CD4-positive, alpha-beta T cell treated with Interleukin-12 subunit alpha and Interleukin-12 subunit beta, for 1 hour (primary cell): ENCODE results near the gene NTNG1.
"Not testable (repeated sequence)": the region's sequence is repeated elsewhere in the genome, so short reads cannot be mapped to it uniquely, and the experiment has no call there.

Experiments used
- DNase-seq: peaks from one replicate; pipeline ENCODE4 v3.0.0-alpha.2; 2020

NTNG1 gene

DNA sequence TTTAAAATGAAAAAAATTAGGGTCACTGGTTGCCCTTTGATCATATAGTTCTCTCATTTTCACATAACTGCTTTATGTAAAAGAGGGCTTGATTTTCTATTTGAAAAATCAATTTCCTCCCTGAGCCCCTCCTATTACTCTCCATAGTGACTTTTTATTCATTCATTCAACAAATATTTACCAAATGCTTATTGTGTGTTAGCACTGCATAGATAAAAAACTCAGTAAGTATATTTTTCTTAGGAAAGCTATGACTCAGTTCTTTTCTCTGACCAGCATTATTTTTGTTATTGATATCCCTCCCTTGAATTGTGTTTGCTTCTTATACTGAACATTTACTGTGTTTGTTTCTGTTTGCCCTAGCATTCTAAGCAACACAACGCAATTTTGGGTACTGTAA is 59.8 kb downstream of the NTNG1 start:
- DNase-seq: no peak

DNA sequence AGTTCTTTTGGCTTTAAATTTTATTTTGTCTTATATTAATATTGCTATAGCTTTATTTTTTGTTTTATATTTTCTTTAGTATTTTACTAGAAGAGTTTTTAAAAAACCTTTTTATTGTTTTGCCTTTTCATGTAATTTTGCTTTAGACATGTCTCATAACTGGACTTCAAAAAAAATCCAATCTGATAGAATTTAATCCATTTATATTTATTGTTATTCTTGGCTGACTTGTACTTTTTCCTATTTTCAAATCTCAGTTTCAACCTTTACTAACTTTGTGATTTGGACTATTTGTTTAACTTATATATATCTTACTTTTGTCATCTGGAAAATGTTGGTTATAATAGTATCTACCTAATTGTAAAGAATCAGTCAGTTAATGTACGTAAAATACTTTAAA is 61.2 kb downstream of the NTNG1 start:
- no peak for DNase-seq

DNA sequence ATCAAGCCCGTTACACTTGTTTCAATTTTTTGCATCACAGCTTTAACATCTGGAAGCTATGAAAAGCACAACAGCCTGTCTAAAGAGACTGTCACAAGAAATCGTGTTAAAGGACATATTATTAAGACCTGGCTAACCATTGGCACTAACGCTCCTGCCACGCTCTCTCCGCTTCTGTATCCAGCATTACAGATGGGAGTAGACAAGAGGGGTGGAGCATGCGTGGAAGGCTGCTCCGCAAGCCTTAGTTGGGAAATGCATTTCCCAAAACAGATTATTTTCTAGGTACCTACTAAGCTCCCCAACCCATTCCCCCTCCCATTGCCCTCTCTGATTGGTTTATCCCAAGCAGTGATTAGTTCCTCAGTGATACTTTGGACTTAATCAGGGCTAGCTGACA is 72.4 kb downstream of the NTNG1 start:
- DNase-seq: no peak

DNA sequence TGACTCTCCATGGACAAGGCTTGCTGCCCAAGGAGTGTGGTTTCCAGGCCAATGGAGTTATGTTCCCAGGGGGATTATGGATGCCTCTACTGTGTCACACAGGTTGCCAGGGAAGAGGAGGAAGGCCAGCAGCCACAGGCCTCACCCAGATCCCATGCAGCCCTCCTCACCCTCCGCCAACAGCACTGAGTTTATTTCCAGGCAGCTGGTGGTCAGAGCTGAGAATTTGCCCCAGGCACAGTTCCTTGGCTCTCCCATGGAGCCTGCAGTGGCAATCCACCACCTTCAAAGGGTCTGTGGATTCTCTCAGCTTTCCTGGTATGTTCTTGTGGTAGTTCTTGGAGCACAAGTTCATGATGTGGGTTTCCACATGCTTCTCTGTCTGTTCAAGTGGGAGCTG is 79.2 kb downstream of the NTNG1 start:
- no peak for DNase-seq

DNA sequence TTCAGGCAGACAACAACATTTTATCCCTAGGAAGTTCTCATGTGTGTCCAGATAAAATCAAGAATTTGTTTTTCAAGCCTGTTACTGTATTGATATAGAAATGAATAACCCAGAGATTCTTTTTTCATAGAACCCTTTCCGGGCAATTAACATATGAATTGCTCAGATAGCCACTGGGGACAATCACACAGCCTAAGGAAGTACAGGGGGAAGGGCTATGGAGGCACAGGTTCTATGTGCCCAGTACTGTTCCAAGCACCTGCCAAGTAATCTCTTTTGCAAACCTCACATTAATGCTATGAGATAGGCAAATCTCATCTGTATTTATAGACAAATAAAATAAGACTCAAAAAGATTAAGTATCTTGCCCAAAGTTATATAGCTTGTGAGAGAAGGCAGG is 84.9 kb downstream of the NTNG1 start:
- DNase-seq: no peak

DNA sequence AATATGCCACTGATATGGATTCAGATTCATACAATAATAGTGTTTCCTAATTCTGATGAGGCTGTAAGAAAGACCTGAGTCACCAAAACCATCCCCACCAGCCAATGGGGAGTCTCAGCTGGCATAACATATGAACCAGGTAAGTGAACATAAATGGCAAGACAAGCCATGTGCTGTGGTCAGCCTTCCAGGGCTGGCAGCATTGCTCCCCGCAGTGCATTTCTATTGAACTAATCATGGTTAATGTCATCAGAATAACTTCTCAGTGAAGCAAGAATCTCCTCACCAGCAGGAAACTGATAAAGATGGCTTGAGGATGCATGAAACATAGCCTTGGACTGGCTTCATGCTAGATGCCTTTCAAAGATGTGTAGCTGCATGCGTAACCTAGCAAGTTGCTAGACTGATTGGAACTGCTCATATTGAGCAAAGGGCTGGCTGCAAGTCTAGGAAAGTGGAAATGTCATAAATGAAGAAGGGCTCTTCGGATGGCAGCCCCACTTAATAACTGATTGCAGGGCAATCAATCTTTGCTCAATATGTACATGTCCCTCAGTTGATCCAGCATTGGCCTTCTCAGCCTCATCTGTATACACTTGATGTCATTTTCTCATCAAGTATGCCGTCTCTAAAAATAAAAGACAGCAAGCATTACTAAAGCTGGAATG is 88.0 kb downstream of the NTNG1 start:
- DNase-seq: no peak

DNA sequence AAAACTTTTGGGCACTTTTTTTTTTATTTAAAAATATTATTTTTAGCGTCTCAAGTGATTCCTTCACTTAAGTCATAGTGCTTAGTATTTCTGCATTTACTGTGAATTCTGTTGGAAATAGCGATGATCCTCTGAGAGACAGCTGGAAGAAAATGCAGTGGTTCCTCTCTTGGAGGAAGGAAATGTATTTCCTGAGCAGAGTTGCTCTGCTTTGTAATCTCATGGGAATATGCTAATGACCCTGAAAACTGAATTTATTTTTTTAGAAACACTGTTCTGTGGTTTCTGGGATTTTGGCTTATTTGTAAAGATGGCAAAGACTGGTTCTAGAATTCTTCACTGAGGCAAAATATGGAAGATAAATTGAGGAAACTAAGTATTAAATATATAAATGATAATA is 88.9 kb downstream of the NTNG1 start:
- no peak for DNase-seq

DNA sequence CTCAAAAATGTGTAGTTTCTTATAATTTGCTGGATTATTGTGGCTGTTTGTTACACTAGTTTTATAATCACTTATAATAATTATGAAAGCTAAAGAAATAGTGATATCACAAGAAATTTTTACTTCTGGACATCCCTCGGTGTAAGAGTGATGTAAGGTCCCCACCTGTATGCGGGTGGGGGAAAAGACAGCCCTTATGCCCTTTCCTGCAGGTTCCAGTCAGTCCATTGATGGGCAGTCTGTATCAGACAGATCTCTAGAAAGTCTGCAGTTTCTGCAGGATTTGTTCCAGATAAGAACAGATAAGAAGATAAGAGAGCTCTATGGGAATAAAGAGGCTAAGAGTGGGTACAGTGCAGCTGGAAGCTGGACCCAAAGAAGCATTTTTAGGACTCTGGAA is 89.3 kb downstream of the NTNG1 start:
- no peak for DNase-seq

DNA sequence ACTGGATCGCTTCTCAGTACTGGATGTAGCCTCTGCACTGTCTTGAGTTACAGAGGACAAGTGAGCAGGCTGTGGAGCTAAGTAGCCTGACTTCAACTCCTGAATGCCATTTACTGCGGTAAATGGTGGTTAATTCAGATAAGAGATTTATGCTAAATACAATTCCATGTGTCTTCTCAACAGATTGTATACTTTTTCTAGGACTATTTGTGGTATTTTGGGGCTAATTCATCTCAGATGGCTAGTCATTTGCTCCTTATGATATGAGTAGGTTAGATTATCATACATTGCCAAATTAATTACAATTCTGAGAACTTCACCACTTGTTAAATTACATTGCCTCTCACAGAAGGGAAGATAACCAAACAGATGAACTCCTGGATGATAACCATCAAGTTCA is 90.5 kb downstream of the NTNG1 start:
- DNase-seq: no peak

DNA sequence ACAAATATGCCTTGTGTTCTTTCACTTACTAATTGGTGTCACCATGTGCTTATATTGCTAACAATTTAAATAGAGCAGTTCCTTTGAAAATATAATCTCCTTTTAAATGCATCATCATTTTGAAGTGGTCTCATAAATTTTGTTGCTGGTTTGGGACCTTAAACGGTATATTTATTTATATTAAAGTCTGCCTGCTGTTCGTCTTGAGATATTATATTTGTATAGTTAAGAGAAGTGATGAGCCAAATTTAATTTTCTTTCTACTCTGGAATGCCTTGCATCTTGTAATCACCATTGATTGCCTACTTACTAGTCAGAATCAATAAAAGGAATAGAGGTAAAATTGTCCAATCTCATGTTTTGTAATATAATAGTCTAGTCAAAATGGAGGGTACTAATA is 91.6 kb downstream of the NTNG1 start:
- DNase-seq: no peak

DNA sequence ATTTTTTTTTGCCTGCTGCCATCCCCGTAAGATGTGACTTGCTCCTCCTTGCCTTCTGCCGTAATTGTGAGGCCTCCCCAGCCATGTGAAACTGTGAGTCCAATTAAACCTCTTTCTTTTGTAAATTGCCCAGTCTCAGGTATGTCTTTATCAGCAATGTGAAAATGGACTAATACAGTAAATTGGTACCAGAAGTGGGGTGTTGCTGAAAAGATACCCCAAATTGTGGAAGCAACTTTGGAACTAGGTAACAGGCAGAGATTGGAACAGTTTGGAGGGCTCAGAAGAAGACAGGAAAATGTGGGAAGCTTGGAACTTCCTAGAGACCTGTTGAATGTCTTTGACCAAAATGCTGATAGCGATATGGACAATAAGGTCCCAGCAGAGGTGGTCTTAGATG is 95.9 kb downstream of the NTNG1 start:
- DNase-seq: not testable (repeated sequence)

DNA sequence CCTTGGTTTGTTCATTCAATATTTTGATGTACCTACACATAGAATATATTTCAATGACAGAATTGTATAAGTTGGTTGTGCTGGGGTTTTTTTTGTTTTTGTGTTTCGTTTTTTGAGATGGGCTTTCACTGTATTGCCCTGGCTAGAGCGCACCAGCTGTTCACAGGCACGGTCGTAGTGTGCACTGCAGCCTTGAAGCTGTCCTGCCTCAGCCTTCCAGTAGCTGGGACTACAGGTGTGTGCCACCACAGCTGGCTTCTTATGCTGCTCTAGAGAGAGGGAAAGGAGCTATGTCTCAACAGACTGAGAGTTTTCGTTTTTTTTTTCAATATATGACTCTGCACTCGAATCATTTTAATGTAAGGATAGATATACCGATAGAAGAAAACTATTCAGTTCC is 102.6 kb downstream of the NTNG1 start:
- DNase-seq: no peak

DNA sequence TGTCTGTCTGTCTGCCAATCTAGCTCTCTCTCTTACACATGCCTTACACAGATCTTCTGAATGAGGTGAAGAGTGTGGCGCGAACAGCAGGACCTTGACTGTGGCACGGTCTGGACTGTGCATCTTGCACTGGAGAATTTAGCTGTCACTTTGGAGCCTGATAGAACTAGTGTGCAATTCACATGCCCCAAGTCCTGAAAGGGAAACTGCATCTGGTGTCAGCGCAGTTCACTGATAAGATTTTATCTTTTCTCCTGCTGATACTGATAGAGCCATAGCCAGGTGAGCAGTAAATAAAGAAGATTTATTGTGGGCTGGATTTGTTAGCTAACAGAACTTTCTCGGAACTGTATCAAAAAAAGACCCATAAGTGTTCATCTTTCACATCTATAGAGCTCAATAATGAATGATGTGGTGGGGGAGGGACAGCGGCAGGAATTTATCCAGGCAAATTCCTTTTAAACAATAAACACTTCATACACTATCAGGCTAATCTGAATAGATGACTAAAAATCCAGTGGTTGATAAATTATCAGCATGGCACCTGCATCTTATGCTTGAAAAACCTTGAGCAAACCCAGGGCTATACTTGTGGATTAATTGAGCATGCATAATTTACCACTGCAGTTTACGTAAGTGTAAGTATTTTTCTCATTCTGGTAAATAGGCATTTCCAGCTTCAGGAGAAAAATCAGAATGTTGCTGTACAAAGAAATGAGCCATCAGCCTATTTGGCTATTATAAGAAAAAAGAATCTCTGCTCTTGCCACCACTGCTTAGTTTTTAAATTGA is 104.1 kb downstream of the NTNG1 start:
- DNase-seq: no peak

DNA sequence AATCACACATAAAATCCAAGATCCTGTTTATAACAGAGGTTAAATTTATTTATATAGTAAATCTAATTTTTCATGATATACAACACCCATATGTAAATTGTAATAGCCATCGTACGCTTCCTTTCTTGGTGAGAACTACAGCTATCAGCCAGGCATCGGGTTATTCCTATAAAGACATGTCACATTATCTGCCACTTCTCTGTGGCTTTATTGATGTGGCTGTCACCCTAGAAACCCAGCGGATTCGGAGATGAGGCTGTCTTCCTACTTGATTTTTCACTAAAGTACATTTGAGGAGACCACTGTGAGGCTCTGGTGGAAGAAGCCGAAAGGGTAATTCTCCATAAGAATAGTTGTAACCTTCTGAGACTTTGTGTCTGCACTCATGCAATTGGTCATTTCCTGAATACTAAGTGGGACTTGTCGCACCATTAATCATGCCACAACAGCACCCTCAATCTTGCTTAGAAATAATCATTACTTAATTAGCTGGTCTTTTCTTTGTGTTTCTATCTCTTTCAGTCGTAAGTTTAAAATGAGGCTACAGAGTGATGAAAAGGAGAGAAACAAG is 106.0 kb downstream of the NTNG1 start:
- no peak for DNase-seq

DNA sequence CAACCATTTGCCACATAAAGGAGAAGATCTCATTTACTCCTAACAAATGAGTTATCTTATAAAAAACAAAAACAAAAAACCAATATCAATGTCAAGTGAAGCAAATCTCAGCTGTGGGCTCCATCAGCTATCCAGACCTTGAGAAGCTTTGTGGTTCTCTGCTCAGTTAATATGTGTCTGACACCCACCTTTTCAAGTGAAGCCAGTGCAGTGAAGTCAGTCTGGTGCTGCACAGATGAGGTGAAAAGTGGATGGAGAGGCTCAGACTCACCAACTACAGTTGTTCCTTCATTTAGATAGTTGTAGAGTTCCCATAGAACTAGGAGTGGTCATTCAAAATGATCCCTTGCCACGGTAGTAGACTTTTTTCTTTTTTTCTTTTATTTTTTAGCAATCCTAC is 106.8 kb downstream of the NTNG1 start:
- DNase-seq: no peak

DNA sequence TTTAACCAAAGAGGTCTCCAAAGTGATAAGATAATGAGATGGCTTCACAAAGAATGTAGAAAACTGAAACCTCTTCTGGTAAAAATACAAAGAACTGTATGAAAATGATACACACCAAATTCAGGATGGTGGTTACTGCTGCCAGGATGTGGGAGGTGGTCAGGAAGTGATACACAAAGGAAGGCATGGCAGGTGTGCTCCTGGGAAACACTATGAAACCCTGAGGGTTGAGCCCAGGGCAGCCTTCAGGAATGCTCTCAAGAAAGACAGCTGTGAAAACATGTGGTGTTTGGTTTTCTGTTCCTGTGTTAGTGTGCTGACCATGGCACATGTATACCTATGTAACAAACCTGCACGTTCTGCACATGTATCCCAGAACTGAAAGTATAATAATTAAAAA is 109.3 kb downstream of the NTNG1 start:
- DNase-seq: no peak

DNA sequence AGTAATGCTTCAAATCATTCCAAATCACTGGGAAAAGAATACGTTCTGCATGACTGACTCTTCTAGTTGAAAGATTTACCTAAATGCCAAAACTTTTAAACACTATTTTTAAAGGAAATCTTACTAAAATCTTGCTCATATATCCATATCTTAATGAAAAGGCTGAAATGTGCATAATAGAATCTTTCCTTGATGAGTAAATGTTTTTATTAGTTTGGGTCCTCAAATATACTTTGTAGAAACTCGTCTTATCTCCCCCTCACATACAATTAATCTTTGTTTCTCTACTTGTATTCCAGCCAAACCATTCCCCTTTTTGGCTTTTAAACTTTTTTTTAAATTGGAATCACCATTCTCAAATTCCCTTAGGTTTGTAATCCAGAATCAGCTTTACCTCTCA is 110.2 kb downstream of the NTNG1 start:
- DNase-seq: no peak

DNA sequence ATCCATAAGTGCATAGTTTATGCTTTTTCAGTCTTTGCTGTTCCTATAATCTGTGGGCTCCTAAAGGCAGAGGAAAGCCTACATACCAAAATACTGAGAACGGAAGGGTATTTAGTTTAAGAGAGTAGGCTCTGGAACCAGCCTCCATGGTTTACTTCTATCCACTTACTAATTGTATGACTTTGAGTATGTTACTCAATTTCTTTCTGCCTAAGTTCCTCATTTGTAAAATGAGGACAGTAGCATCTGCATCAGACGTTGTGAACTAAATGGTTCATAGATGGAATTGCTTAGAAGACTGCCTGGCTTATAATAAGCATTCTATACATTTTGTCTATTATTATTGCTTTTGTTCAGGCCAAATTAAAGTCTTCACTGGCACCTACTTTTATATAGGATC is 111.0 kb downstream of the NTNG1 start:
- DNase-seq: no peak

DNA sequence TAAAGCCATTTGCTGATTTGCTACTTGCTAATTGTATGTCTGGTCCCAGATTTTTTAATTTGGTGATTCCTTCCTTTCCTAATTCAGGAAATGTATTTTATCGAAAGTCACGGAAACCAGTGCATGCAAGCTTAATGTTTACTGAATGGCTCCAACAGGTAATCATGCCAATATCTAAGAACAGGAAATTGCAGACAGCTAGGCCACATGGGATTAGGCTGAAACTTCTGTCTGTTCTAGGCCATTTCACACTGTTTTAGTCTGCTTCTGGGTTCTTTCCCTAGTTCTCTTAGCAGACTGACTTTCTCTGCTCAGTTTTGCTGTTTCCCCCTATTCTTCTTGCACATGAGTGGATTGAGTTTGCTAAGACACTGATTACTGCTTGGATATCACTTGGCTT is 111.4 kb downstream of the NTNG1 start:
- DNase-seq: no peak

DNA sequence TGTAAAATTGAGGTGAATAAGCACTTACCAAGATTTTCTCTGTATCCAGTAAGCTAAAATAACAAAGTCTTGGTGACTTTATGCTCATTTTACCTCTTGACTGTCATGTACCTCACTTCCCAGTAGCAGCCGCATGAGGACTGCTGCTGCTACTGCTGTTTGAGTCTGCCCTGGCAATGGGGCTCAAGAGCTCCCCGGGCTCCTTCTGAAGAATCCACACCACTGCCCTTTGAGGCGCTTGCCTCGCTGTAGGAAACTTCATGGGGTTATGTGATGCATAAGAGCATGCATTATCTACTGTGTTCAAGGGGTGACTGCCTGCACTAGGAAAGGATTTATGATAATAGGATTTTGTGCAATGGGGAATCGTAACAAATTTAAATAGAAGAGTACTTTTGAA is 113.5 kb downstream of the NTNG1 start:
- DNase-seq: no peak

DNA sequence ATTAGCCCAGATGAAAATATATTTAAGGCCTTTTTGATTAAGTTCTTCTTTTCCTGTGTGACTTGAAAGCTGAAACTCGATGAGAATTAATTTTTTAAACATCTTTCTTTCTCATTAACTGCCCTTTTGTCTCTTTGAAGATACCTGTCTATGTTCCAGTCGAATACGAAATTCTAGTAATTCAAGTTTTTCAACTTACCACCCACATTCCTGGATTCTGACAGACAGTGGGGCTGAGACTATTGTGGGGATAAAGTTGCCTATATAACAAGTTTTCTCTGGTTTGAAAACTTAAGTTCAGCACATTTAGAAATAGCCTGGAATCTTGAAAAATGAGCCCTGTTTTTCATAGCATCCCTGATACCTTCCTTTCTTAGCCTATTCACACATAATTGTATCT is 114.6 kb downstream of the NTNG1 start:
- no peak for DNase-seq

DNA sequence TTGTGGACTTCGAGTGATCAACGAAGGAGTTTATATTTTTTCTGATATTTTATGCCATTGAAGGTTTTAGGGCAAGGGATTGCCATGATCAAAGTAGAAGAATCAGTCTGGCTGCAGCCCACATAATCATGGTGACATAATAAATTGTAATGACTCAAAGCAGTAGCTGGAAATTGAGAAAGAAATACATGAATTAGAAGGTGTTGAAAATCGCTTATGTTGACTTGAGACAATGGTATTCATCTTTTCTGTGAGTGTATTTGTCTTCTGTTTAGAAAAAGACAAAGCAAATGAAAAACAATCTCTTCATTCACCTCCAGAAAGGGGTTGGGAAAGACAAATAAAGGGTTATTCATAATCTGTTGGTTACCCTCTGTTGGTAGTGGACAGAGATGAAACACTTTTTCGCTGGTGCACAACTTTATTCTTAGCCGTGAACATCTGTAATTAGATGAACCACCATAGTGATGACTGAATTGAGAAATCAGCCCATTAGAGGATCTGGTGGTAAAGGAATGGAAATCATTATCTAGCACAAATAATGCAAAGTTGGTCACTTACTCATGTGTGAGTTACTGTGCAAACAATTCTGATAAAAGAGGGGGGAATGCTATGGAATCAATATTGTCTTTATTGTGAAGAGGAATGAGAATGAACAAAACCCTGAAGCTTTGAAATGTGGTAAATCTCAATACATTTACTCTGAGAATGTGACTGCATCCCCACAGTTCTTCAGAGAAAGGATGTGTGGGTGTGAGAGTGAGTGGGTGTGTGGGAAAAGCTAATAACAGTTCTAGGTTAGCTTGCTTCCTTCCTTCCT is 121.8 kb downstream of the NTNG1 start:
- DNase-seq: no peak

DNA sequence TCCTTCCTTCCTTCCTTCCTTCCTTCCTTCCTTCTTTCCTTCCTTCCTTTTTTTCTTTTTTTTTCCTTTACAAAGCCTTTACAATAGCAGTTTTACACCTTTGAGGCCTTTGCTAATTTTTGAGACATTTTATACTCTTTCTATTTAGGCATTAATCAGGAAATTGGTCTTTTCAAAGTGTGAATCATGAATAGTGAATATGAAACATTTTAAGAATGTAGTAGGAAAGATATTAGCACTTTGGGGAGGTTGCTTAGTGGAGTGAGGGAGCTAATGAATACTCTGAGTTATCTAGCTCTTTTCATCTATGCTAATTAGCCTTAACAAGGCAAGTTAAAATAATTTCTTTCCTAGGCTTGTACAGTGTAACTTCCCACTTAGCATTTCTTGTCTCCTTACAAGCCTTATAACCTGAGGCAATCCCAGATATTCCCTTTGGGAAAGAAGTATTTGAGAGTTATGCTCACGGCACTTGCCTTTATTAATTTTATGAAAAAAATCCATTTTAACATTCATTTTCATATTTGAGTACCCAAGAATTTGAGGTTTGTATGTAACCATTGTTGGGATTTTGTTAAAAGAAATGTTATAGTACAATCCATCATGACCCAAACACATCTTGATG is 122.6 kb downstream of the NTNG1 start:
- no peak for DNase-seq
